Measurements from ENCODE around the gene KCNQ4.

The KCNQ4 gene

DNA sequence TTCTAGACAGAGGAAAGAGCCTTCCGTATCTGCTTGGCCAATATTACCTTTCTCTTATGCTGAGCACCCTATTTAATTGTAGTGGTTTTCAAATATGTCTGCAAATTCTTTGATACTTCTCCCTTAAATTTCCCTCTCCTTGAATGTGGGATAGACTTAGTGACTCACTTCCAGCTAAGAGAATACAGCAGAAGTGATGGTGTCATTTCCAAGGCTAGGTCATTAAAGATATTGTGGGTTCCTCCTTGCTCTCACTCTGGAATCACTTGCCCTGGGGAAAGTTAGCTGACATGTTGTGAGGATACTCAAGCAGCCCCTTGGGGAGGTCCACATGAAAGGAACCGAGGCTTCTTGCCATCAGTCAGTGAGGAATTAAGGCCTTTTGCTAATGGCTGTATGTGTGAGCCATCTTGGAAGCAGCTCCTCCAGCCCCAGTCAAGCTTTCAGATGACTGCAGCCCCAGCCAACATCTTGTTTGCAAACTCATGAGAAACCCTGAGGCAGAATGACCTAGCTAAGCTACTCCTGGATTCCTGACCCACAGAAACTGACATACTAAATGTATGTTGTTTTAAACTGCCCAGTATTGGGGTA lies 86.6 kb downstream of the KCNQ4 start:
- DNase-seq = no peak

DNA sequence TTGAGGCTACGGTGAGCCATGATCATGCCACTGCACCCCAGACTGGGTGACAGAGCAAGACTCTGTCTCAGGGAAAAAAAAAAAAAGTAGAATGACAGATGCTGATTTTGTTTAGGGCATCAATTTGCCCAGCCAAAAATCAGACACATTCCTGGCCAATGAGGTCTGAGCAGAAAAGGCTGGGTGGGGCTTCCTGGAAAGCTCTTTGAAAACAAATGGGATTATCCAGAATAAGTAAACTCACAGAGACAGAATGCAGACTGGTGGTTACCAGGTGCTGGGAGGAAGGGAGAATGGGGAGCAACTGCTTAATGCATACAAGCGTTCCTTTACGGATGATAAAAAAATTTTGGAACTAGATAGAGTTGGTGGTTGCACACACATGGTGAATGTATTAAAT lies 88.7 kb downstream of the KCNQ4 start:
- peak; percentile 94 for DNase-seq

DNA sequence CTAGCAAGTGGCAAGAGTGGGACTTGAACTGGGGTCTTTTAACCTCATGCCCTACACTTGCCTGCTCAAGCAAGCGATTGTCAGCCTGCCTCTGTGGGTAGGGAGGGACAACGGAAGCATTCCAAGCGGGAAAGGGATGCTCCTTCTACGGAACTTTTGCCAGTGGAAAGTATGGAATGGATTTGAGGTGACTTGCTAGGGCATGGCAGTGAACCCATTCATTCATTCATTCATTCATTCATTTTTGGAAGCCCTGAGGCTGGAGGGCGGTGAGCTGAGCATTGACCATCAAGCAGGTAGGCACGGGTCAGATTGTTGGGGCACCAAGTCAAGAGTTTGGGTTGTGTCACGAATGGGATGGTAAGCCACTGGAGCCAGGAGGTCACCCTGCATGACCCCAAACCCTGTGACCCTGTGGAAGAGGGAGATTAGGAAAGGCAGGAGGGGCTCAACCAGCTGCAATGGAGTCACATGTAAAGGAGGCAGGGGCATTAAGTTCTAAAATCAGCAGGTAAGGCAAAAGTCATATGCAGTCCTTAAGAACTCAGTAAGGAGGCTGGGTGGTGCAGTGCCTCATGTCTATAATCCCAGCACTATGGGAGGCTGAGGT lies 90.4 kb downstream of the KCNQ4 start:
- no peak for DNase-seq

DNA sequence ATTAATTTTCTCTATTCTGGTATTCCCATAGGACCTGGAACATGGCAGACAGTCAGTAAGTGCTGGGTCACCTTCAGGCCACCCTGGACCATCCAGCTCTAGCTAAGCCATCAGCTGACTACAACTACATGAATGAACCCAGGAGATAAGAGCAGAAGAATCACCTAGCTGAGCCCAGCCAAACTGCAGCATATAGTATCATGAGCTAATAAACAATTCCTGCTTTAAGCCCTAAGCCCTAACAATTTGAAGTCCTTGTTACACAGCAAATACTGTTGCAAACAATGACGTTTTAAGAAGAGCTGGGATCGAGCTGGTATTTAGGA lies 92.8 kb downstream of the KCNQ4 start:
- DNase-seq = no peak

DNA sequence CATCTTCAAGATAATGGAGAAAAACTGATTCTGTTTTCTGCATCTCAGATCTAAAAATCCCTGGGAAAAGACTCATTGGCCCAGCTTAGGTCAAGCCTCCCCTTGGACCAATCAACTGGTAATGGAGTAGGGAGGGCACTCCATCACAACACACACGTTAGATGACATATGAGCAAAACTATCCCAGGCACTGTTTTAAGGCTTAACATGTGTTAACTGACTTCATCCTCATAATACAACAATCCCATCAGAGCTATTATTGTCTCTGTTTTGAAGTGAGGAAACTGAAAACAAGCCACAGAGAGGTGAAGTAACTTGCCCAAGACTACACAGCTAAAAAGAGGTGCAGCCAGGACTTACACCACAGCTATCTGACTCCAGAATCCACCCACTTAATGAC lies 93.3 kb downstream of the KCNQ4 start:
- no peak for DNase-seq

DNA sequence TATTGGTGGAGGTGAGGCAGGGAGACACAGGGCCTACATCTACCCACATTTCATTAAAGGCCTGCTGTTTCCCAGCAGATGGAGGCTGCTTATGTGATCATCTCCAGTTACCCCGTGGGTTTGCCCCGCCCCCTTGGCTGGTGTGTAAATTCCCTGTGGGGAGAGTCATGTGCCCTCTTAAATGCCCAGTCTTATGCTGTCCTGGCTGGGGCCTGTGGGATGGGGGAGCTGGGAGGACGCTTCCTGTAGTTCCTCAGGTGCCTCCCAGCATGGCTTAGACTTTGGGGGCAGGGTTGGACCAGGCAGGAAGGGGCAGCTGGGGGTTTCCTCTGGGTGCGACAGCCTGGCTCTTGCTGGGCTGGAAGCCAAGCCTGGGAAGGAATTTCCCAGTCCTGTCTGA lies 94.1 kb downstream of the KCNQ4 start:
- peak; percentile 100 for DNase-seq

DNA sequence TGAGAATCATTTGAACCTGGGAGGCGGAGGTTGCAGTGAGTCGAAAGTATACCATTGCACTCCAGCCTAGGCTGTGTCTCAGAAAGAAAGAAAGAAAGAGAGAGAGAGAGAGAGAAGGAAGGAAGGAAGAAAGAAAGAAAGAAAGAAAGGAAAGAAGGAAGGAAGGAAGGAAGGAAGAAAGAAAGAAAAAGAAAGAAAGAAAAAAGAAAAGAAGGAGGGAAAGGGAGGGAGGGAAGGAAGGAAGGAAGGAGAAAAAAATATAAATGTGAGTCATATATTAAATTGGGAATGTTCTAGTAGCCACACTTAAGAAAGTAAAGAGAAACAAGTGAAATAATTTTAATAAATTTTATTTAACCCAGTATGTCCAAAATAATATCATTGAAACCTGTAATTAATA lies 95.3 kb downstream of the KCNQ4 start:
- no peak for DNase-seq

DNA sequence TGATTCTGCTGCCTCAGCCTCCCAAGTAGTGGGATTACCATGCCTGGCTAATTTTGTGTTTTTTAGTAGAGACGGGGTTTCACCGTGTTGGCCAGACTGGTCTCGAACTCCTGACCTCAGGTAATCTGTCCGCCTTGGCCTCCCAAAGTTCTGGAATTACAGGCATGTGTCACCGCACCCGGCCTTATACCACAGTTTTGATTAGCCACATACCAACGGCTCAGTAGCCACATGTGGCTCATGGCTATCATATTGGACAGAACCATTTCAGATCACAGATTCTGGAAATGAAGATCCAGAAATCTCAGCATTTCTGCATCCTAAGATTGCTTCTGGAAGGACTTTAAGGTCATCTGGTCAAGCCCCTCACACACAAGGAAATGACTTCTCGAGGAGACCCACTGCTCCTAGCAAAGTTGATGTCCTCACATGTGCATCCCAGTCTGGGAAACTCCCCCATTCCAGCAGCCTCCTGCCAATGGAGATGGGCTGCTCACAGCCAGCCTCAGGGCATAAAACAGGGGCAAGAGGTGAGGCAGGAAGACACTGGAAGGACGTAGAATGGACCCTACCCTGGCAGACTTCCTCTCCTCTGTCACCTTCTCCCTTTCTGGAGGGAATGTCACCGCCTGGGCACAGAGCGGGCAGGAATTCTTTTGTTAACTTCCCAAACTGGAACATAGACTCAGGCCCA lies 96.0 kb downstream of the KCNQ4 start:
- no peak for DNase-seq

DNA sequence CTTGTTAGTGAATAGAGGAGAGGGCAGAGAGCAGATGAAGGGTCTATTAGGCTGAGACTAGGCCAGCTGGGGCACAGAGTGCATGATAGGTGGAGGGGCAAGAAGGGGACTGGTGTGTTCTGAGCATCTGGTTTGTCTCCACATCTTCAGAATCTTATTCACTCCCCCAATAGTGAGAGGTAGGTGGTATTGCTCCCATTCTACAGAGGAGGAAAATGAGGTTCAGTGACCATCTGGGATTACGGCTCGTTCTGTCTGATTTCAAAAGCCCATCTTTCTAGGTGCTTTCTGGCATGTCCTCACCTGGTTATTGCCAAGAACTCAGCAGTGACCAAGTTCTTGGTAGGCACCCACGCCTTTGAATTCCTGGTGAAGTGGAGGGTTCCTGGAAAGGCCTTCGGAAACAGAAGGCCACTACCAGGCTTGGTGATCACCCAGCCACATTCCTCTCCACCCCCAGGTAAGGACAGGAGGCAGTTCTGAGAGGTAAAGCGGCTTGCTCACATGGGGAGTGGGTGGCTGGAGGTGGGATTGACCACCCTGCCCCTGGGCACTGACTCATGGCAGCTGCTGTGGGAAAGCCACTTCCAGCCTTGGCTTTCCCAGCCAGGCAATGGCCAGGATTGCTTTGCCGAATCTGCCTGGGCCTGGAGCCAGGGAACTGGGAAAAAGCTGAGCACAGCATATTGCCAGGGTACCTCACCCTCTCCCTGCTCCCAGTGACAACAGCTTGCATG lies 97.4 kb downstream of the KCNQ4 start:
- DNase-seq = peak; percentile 100

DNA sequence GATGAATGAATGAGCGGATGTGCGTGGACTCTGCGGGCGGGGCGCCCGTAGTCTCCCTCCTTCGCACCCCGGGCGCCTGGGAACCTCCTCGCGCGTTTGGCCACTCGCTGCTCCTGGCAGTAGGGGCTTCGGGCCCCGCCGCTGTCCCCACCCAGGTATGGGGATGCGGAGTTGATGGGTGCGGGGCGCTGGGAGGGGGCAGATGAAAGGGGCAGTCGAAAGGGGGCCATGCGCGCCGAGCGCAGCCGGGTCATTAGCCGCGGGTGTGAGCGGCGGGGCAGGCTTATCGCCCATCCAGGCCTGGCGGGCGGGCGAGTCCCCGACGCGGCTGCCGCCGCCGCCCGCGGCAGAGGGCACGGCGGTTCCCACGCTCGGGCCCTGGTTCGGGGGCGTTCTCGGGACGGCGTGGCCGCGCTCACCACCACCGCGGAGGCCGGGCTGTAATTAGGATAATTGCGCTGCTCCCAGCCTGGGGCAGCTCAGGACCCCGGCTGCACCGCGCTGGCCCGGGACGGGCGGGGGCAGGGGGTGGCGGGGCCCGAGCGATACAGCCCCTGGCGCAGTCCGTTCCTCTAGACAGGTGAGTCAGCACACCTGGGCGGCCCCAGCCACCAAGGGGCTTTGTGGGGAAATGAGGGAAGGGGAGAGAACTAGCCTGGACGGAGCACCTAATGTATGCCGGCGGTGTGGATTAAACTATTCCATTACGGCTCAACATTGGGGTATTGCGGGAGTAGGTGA lies 100.6 kb downstream of the KCNQ4 start:
- DNase-seq = no peak

DNA sequence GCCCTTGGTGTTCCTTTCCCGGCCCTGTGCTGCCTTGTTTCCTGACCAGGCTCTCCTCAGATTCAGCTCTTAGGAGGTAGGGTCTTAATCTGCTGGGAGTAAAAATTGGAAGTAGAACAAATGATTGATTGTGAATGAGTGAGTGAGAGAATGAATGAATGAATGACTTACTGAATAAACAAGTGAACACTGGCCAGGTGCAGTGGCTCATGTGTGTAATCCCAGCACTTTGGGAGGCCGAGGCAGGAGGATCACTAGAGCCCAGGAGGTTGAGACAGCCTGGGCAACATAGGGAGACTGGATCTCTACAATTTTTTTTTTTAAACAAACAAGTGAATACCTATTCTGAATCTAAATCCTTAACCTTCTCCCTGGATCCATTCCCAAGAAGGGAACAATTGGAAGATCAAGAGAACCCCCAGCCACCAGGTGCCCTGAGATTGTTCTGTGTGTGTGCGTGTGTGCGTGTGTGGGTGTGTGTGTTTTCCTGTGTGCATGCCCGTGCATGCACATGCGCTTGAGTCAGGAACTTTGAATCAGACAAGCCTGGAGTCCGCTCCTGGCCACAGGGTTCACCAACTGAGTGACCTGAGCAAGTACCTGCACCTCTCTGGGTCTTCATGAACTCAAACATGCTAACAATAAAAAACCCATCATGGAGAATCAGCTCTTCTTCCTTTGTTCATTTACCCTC lies 102.9 kb downstream of the KCNQ4 start:
- no peak for DNase-seq

DNA sequence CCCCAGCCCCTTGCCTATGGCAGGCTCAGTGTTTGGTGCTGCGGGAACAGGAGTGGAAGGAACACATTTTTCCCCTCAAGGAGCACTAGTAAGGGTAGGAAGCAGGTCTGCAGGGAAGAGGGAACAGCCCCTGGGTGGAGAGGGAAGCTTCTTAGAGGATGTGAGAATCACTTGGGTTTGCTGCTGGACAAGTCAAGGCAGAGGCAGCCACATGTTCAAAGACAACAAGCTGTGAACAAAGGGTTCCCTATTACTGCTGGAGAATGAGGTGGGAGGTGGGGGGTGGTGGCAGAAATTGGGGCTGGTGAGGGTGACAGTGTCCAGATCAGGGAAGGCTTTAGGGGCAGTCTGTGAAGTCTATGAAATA lies 103.4 kb downstream of the KCNQ4 start:
- DNase-seq = no peak

DNA sequence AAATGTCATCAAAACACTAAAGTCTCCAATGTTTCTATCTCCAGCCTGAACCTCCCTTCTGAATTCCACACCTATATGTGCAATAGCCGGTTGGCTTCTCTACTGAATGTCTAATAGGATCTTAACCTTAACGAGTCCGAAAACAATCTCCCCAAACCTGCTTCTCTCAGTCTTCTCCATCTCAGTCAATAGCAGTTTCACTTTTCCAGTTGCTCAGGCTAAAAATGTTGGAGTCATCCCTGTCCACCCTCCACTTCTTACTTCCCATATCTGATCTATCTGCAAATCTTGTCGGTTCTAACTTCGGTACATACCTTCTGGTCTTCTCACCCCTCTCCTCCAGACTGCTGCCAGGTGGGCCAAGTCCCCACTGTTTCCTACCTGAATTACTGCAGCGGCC lies 104.1 kb downstream of the KCNQ4 start:
- DNase-seq = no peak

Data from DMS 273 treated with DMSO at 0.1 percent for 48 hours (cell line).